K562 (cell line): ENCODE results near the gene TMEM87B. TPM values are rescaled to one million over a fixed set of nuclear protein-coding genes. Genes with fewer than 3 reads are reported as not detected.

Experiments used
- ATAC-seq: fragments of 200-7000 bp; cut with Tn5 transposase; 3 replicates; pipeline ENCODE4 v1.9.1; 2020; ENCODE audit warnings: moderate library complexity
- BruUV-seq: library from RNA; stranded (reverse); fragments of 400-500 nt; replicated peaks from 2 replicates; lab custom pipeline; 2021; lab: Mats Ljungman, UMichigan
- CTCF ChIA-PET: fragments of 300-600 bp; formaldehyde crosslinking; extraction: SDS; loops from one replicate; lab custom pipeline; 2021; ENCODE audit warnings: low intra/inter-chr PET ratio; lab: Yijun Ruan, JAX
- POLR2A ChIA-PET: fragments of 300-600, 350-650 bp; sonication (Branson Sonifier 250); formaldehyde crosslinking; extraction: SDS; loops from one replicate; lab custom pipeline; 2021; ENCODE audit warnings: antibody characterized with exemption, inconsistent platforms; lab: Yijun Ruan, JAX
- DNase-seq, 4 experiments: peaks; one replicate each; pipeline versions ENCODE4 v3.0.0 to v3.0.0-alpha.2; 2011 to 2018; ENCODE audit warnings: low spot score in 3 of 4, mixed read lengths in 3 of 4; ENCODE audit errors: extremely low read depth in 1 of 4
- FAIRE-seq: peaks from 2 replicates; lab custom pipeline; 2011; peaks lifted over from hg19 to GRCh38; lab: Jason Lieb, UNC
- H2AFZ ChIP-seq: 2 replicates; pipeline ENCODE4 v1.6.0; 2011; ENCODE audit warnings: low read depth, low read length, control low read depth, inconsistent platforms
- H3K27ac ChIP-seq: fragments of 200-600 bp; 3 replicates; pipeline ENCODE4 v1.8.0; 2011; ENCODE audit warnings: low read depth, mild to moderate bottlenecking, control low read depth, inconsistent platforms, low read length, moderate library complexity, mixed read lengths; ENCODE audit errors: extremely low read depth
- H3K27me3 ChIP-seq, 2 experiments: fragments of 300-600 bp in 1 of 2; 2 replicates in 1 of 2; 3 replicates in 1 of 2; pipeline versions ENCODE4 v1.6.0 to v1.8.0; 2011; ENCODE audit warnings: inconsistent platforms in 2 of 2, low read length in 2 of 2, mild to moderate bottlenecking in 1 of 2, mixed read lengths in 1 of 2, moderate library complexity in 1 of 2; ENCODE audit not compliant: control insufficient read depth in 2 of 2, insufficient read depth in 2 of 2
- H3K36me3 ChIP-seq: fragments of 300-600 bp; 3 replicates; pipeline ENCODE4 v1.8.0; 2011; ENCODE audit warnings: mild to moderate bottlenecking, low read length, inconsistent platforms; ENCODE audit not compliant: control insufficient read depth, insufficient read depth
- H3K4me1 ChIP-seq, 2 experiments: fragments of 200-600 bp in 1 of 2; replicated peaks in 1 of 2; 2 replicates in 1 of 2; 3 replicates in 1 of 2; pipeline versions ENCODE4 v1.5.1 to v1.8.0; 2011; ENCODE audit warnings: inconsistent platforms in 2 of 2, low read length in 2 of 2, mild to moderate bottlenecking in 1 of 2, mixed read lengths in 1 of 2, moderate library complexity in 1 of 2; ENCODE audit not compliant: control insufficient read depth in 2 of 2, insufficient read depth in 2 of 2
- H3K4me2 ChIP-seq: 2 replicates; pipeline ENCODE4 v1.6.1; 2011; ENCODE audit warnings: low read length, control low read depth, inconsistent platforms, mixed read lengths; ENCODE audit not compliant: insufficient read depth
- H3K4me3 ChIP-seq: fragments of 200-600 bp; sonication (generic), shearing (Covaris generic); 2 replicates; pipeline ENCODE4 v1.5.1; 2016; ENCODE audit warnings: control low read depth, inconsistent platforms
- H3K79me2 ChIP-seq: fragments of 200-600 bp; 3 replicates; pipeline ENCODE4 v1.8.0; 2011; ENCODE audit warnings: low read length, inconsistent platforms; ENCODE audit not compliant: control insufficient read depth, insufficient read depth
- H3K9ac ChIP-seq, 2 experiments: 2 replicates each; pipeline versions ENCODE4 v1.6.0 to v1.6.1; 2011; ENCODE audit warnings: low read depth in 2 of 2, low read length in 2 of 2, control low read depth in 1 of 2, inconsistent platforms in 1 of 2, mild to moderate bottlenecking in 1 of 2, mixed read lengths in 1 of 2; ENCODE audit not compliant: insufficient read depth in 1 of 2
- H3K9me1 ChIP-seq: one replicate; pipeline ENCODE4 v1.6.0; 2011; ENCODE audit warnings: inconsistent platforms, mild to moderate bottlenecking, low read length, moderate library complexity; ENCODE audit not compliant: control insufficient read depth, insufficient read depth
- H3K9me3 ChIP-seq: replicated peaks from 2 replicates; pipeline ENCODE4 v1.5.1; 2011; ENCODE audit warnings: low read depth, low read length, inconsistent platforms; ENCODE audit not compliant: control insufficient read depth, insufficient read depth
- H4K20me1 ChIP-seq: replicated peaks from 2 replicates; pipeline ENCODE4 v1.6.1; 2011; ENCODE audit warnings: low read length, inconsistent platforms, mixed read lengths; ENCODE audit not compliant: control insufficient read depth, insufficient read depth
- ELF1 ChIP-seq: fragments of 200-800 bp; sonication (Bioruptor generic); IDR thresholded peaks from 2 replicates; pipeline ENCODE4 v1.6.1; 2016; ENCODE audit warnings: missing genetic modification characterization, missing compliant biosample characterization
- GATAD2B ChIP-seq: fragments of 450-650 bp; IDR thresholded peaks from 2 replicates; pipeline ENCODE4 v1.6.1; 2017; ENCODE audit warnings: mild to moderate bottlenecking, borderline replicate concordance
- HDAC3 ChIP-seq: fragments of 450-650 bp; IDR thresholded peaks from 2 replicates; pipeline ENCODE4 v1.6.1; 2018; ENCODE audit warnings: borderline replicate concordance, mild to moderate bottlenecking, moderate library complexity; ENCODE audit not compliant: partially characterized antibody
- LARP7 ChIP-seq: fragments of 450-650 bp; IDR thresholded peaks from 2 replicates; pipeline ENCODE4 v1.6.1; 2016
- NCOR1 ChIP-seq: fragments of 450-650 bp; IDR thresholded peaks from 2 replicates; pipeline ENCODE4 v1.6.1; 2016; ENCODE audit warnings: mild to moderate bottlenecking, moderate library complexity
- NEUROD1 ChIP-seq: fragments of 150-350 bp; IDR thresholded peaks from 2 replicates; pipeline ENCODE4 v1.6.1; 2014; ENCODE audit warnings: borderline replicate concordance, low read length, low read depth; ENCODE audit not compliant: partially characterized antibody
- NFRKB ChIP-seq: fragments of 450-650 bp; IDR thresholded peaks from 2 replicates; pipeline ENCODE4 v1.6.1; 2016; ENCODE audit warnings: low read depth
- NR2C1 ChIP-seq, 2 experiments: fragments of 450-650 bp; IDR thresholded peaks; 2 replicates each; pipeline ENCODE4 v1.6.1; 2017; ENCODE audit warnings: mild to moderate bottlenecking in 2 of 2, antibody characterized with exemption in 1 of 2, inconsistent platforms in 1 of 2, missing compliant biosample characterization in 1 of 2, missing genetic modification characterization in 1 of 2
- SMARCC2 ChIP-seq: fragments of 450-650 bp; IDR thresholded peaks from 2 replicates; pipeline ENCODE4 v1.6.1; 2017; ENCODE audit warnings: antibody characterized with exemption, moderate library complexity, mild to moderate bottlenecking, low read depth
- SMC3 ChIP-seq: conservative IDR thresholded peaks from 2 replicates; pipeline ENCODE4 v1.6.1; 2011; ENCODE audit warnings: low read depth, low read length, improper control_type of control experiment; ENCODE audit not compliant: insufficient read depth
- TAF7 ChIP-seq: fragments of 450-650 bp; IDR thresholded peaks from 2 replicates; pipeline ENCODE4 v1.6.1; 2016; ENCODE audit warnings: missing genetic modification characterization, missing compliant biosample characterization
- WGBS: fragments of 100-300 bp; shearing (Covaris generic); methylation state at CpG from one replicate; pipeline ENCODE4 v1.1.6; 2016; ENCODE audit warnings: low coverage, mixed read lengths; ENCODE audit not compliant: insufficient coverage; ENCODE audit errors: missing lambda C conversion rate; 5-methylcytosine and 5-hydroxymethylcytosine counted together
- in situ Hi-C: fragments of 300-500 bp; cut with MboI; formaldehyde crosslinking; loops from 4 replicates; pipeline ENCODE4 v1.15.0; 2018; ENCODE audit warnings: inconsistent platforms, mixed read lengths
- intact Hi-C: fragments of 100-400 bp; cut with micrococcal nuclease; formaldehyde crosslinking; loops from 2 replicates; pipeline ENCODE4 v1.14.2; 2022
- polyA plus RNA-seq, 8 experiments: library from polyadenylated mRNA; depleted of rRNA in 4 of 8; stranded (reverse) in 5 of 8; unstranded in 3 of 8; fragments of >200 nt; fragmentation: Nextera tagmentation in 2 of 8; fragmentation: Illumina TruSeq in 1 of 8; extraction: Ambion mirVana in 2 of 8; extraction: Trizol in 1 of 8; gene quantifications; 2 replicates each; pipeline versions ENCODE4 v1.2.1 to v1.2.3, GENCODE V29; 2011 to 2014; ENCODE audit warnings: inconsistent platforms in 1 of 8, missing spikeins in 1 of 8
- total RNA-seq, 7 experiments: library from RNA; depleted of rRNA in 6 of 7; stranded (reverse); fragments of >200 nt in 6 of 7; fragmentation: Illumina TruSeq in 2 of 7; extraction: Trizol in 2 of 7; gene quantifications; 2 replicates each; pipeline versions ENCODE4 v1.2.1 to v1.2.3, GENCODE V29; 2011 to 2021; ENCODE audit warnings: low replicate concordance in 1 of 7
- TF ChIP-seq, protein P1 (sequence below): IDR thresholded peaks from 2 replicates; pipeline ENCODE4 v1.6.1; 2011; ENCODE audit warnings: borderline replicate concordance, low read depth, mild to moderate bottlenecking, moderate library complexity, low read length; ENCODE audit not compliant: insufficient read depth, poor library complexity, severe bottlenecking
- TF ChIP-seq, protein P2 (sequence below): fragments of 450-650 bp; formaldehyde crosslinking; IDR thresholded peaks from 2 replicates; pipeline ENCODE4 v1.4.0; 2022; ENCODE audit warnings: missing genetic modification characterization
- TF ChIP-seq, protein P3 (sequence below): fragments of 250-450 bp; sonication (Bioruptor Pico); IDR thresholded peaks from 2 replicates; pipeline ENCODE4 v1.5.0; 2020; ENCODE audit warnings: mild to moderate bottlenecking
- TF ChIP-seq, protein P4 (sequence below): sonication (generic); formaldehyde crosslinking; IDR thresholded peaks from 2 replicates; pipeline ENCODE4 v1.4.0; 2020; ENCODE audit warnings: mild to moderate bottlenecking, missing genetic modification reagents

The TMEM87B gene
- total and polyA plus RNA-seq, 9 of the 15 experiments (the other 6 are each of a cell fraction or from before 2014, with no cell fraction given): 3.7 to 17.1 (median 11.0) TPM

DNA sequence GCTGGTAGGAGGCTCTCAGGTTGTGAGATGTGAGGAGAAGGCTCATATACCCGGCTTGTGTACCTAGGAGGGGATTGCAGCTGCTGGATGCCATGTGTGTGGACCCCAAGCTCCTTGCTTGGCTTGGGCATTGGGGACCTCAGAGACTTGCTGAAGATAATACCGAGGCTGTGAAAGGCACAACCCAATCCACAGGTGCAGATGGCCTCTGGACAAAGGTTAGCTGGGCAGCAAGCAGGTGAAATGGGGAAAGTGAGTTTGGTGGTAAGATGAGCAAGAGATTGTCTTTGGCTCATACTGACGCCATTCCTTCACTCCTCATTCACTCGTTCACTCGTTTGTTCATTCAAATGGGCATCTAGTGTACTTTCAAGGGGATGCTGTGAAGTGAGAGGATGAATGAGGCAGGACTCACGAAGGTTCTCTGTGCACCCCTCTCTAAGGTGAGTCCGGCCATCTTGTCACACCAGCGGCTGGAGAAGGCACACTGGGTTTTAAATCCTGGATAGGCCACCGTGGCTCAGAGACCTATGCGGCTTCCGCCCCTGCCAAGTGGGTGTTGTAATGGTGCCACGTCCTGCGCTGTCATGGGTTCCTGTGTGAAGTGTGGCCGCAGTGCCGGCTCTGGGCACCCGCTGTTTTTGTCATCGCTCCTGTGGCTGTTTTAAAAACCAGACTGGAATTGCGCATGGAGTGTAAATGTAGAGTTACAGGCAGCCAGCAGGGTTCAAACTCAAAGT, 96.8 kb downstream of the TMEM87B start:
- no peak overlapping the region for H3K4me2 ChIP-seq
- intact Hi-C loops (no loop called here), in situ Hi-C loops (no loop called here)
- FAIRE-seq (no peak), ATAC-seq (no peak), DNase-seq (no peak)
- no TSS peak for BruUV-seq
- H2AFZ ChIP-seq: no peak overlapping the region
- H3K27ac ChIP-seq: no peak overlapping the region
- no peaks in the 10 kb centered on the region for H3K9me3 ChIP-seq
- TF ChIP-seq LARP7 (no peak), TAF7 (tag) (no peak), NR2C1 (IDR thresholded peaks at IDR 0.05) (no peak), NR2C1 (tag; IDR thresholded peaks at IDR 0.05) (no peak), SMARCC2 (no peak), NCOR1 (no peak), ELF1 (no peak), NEUROD1 (no peak), NFRKB (no peak), SMC3 (no peak), GATAD2B (no peak), HDAC3 (no peak)
- TF ChIP-seq, protein P1, sequence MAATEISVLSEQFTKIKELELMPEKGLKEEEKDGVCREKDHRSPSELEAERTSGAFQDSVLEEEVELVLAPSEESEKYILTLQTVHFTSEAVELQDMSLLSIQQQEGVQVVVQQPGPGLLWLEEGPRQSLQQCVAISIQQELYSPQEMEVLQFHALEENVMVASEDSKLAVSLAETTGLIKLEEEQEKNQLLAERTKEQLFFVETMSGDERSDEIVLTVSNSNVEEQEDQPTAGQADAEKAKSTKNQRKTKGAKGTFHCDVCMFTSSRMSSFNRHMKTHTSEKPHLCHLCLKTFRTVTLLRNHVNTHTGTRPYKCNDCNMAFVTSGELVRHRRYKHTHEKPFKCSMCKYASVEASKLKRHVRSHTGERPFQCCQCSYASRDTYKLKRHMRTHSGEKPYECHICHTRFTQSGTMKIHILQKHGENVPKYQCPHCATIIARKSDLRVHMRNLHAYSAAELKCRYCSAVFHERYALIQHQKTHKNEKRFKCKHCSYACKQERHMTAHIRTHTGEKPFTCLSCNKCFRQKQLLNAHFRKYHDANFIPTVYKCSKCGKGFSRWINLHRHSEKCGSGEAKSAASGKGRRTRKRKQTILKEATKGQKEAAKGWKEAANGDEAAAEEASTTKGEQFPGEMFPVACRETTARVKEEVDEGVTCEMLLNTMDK: no peak
- TF ChIP-seq, protein P2, sequence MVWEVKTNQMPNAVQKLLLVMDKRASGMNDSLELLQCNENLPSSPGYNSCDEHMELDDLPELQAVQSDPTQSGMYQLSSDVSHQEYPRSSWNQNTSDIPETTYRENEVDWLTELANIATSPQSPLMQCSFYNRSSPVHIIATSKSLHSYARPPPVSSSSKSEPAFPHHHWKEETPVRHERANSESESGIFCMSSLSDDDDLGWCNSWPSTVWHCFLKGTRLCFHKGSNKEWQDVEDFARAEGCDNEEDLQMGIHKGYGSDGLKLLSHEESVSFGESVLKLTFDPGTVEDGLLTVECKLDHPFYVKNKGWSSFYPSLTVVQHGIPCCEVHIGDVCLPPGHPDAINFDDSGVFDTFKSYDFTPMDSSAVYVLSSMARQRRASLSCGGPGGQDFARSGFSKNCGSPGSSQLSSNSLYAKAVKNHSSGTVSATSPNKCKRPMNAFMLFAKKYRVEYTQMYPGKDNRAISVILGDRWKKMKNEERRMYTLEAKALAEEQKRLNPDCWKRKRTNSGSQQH: no peak
- TF ChIP-seq, protein P3, sequence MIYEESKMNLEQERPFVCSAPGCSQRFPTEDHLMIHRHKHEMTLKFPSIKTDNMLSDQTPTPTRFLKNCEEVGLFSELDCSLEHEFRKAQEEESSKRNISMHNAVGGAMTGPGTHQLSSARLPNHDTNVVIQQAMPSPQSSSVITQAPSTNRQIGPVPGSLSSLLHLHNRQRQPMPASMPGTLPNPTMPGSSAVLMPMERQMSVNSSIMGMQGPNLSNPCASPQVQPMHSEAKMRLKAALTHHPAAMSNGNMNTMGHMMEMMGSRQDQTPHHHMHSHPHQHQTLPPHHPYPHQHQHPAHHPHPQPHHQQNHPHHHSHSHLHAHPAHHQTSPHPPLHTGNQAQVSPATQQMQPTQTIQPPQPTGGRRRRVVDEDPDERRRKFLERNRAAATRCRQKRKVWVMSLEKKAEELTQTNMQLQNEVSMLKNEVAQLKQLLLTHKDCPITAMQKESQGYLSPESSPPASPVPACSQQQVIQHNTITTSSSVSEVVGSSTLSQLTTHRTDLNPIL: no peak
- TF ChIP-seq, protein P4, sequence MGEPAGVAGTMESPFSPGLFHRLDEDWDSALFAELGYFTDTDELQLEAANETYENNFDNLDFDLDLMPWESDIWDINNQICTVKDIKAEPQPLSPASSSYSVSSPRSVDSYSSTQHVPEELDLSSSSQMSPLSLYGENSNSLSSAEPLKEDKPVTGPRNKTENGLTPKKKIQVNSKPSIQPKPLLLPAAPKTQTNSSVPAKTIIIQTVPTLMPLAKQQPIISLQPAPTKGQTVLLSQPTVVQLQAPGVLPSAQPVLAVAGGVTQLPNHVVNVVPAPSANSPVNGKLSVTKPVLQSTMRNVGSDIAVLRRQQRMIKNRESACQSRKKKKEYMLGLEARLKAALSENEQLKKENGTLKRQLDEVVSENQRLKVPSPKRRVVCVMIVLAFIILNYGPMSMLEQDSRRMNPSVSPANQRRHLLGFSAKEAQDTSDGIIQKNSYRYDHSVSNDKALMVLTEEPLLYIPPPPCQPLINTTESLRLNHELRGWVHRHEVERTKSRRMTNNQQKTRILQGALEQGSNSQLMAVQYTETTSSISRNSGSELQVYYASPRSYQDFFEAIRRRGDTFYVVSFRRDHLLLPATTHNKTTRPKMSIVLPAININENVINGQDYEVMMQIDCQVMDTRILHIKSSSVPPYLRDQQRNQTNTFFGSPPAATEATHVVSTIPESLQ: no peak
- TF ChIP-seq, all 486 proteins: peak for 0
- ChIA-PET POLR2A (interaction anchor here (0.8 kb wide), 1 partner anchor 420 kb away, joined by 3 read pairs; no protein-coding TSS in a partner anchor), CTCF (no interaction called here)
- 11% methylated on average over 18 of the region's 18 CpGs for WGBS
- Histone ChIP-seq H3K9me1 (no peaks in the 10 kb centered on the region), H4K20me1 (no peaks in the 10 kb centered on the region), H3K79me2 (no peaks in the 10 kb centered on the region), H3K36me3 (no peaks in the 10 kb centered on the region), H3K9ac (no peak overlapping the region), H3K4me1 (peaks cover 0 to 14% of the 10 kb centered on the region in 2 experiments; a peak in 3 of 5 replicates), H3K4me3 (no peak overlapping the region), H3K27me3 (peaks cover 31 to 85% of the 10 kb centered on the region in 2 experiments)
